HCT116 (cell line): ENCODE data around the gene TBX15. TPM values are rescaled to one million over a fixed set of nuclear protein-coding genes. Genes with fewer than 3 reads are reported as not detected.

Experiments used
- FOSL1 ChIP-seq: IDR thresholded peaks from 2 replicates; pipeline ENCODE4 v1.6.1; 2012; ENCODE audit warnings: low read depth
- total RNA-seq: library from RNA; stranded (reverse); gene quantifications from one replicate; pipeline ENCODE4 v1.2.1, GENCODE V29; 2021; ENCODE audit not compliant: unreplicated experiment

The TBX15 gene
- total RNA-seq, 1 experiment from 2014 or later: not detected

GRCh38 chr1:118841521-118841920 lies 146.6 kb downstream of the TBX15 start (continued):
- TF ChIP-seq FOSL1: no peak
- TF ChIP-seq, all 23 proteins: peak for 0

Other genes with a start within 250 kb of the TBX15 start
- gene WARS2, start 152.3 kb upstream of the TBX15 start, total RNA-seq: 10.5 TPM